GM19035 (cell line): Measurements from ENCODE around the gene CACNA1D.

Source experiments
- ATAC-seq: cut with Tn5 transposase; IDR thresholded peaks from one replicate; pipeline ENCODE4 v1.9.1; 2021; ENCODE audit not compliant: unreplicated experiment

CACNA1D gene

DNA sequence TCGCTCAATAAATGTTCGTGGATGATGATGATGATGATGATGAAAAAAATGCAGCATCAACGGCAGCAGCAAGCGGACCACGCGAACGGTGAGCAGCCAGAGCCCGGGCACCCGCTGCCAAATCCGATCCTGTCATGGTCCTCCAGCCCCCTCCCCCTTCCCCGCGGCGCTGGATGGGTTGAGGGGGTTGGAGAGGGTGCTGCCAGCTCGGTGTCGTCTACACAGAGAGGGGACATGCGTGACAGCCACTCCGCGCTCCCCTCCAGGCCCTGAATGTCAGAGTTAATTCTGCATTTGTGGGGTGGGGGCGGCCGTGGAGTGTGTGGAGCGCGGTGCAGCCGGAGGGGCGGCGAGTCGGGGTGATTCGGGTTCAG is 722 bp downstream of the CACNA1D start:
- ATAC-seq: no peak

GRCh38 chr3:53495520-53496391 is 1.3 kb downstream of the CACNA1D start:
- no peak for ATAC-seq

DNA sequence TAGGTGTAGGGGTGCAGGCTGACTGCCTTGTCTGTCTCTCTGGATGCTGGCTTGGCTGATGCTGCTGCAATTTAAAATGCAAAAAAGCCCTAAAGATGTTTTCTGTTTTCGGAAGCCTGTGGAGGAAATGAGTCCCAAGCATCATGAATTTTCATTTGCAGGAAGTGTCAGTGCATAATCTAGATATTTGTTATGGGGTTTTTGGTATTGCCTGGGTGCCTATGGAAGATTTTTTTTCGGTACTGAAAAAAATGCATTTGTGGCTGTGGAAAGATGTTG is 1.9 kb downstream of the CACNA1D start:
- no peak for ATAC-seq

DNA sequence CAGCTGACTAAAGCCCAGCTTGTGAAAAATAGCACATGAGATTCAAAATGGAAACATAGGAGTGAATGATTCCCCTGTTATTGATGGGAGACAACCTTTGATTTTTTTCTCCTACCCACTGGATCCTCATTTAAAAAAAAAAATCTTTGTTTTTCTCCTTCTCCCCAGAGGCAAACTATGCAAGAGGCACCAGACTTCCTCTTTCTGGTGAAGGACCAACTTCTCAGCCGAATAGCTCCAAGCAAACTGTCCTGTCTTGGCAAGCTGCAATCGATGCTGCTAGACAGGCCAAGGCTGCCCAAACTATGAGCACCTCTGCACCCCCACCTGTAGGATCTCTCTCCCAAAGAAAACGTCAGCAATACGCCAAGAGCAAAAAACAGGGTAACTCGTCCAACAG is 2.6 kb downstream of the CACNA1D start:
- no peak for ATAC-seq

- ATAC-seq: no peak
These were observed 4.6 kb downstream of the CACNA1D start for GRCh38 chr3:53498806-53499641.

DNA sequence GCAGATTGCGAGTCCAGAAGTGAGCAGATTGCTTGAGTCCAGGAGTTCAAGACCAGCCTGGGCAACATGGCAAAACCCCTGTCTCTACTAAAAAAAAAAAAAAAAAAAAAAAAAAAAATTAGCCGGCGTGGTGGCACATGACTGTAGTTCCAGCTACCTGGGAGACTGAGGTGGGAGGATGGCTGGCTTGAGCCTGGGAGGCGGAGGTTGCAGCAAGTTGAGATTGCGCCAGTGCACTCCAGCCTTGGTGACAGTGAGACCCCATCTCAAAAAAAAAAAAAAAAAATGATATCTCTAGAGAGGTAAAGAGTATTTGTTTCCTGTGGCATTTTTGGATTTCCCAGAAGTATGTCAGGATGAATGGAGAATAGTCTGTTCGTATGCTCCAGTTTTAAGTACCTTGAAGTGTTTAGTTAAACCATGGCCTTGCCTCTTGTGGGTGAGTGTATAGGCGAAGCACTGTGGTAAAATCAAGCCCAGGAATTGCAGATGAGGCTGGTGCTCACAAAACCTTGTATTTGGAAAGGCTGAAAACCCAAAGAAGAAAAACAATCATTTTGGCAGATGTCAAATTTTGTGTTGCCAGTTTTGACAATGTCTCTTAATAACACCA is 5.9 kb downstream of the CACNA1D start:
- no peak for ATAC-seq

GRCh38 chr3:53501178-53501577 is 6.8 kb downstream of the CACNA1D start:
- ATAC-seq: no peak

DNA sequence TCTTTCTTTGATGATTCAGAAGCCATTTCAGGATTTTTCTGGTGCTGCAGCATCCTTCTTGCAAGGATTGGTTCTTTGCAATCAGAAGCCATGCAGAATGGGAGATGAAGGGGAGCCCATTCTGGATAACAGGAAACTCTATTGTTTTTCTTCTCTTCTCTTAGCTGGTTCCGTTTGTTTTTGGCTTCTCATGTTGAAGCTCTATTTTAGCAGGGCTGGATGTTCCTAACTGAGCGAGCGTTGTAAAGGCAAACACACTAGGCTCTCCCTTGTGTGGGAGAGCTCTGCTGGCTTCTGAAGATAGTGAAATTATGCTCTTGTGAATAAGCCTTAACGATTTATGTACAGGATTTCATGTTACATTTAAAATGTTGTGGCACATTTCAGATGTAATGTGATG is 8.3 kb downstream of the CACNA1D start:
- no peak for ATAC-seq

- ATAC-seq: no peak
These were observed 8.8 kb downstream of the CACNA1D start for GRCh38 chr3:53503195-53503594.

- no peak for ATAC-seq
These were observed 11.8 kb downstream of the CACNA1D start for GRCh38 chr3:53506110-53506762.

- ATAC-seq: no peak
These were observed 12.3 kb downstream of the CACNA1D start for GRCh38 chr3:53506763-53507145.

GRCh38 chr3:53509494-53509893 is 15.1 kb downstream of the CACNA1D start:
- no peak for ATAC-seq

DNA sequence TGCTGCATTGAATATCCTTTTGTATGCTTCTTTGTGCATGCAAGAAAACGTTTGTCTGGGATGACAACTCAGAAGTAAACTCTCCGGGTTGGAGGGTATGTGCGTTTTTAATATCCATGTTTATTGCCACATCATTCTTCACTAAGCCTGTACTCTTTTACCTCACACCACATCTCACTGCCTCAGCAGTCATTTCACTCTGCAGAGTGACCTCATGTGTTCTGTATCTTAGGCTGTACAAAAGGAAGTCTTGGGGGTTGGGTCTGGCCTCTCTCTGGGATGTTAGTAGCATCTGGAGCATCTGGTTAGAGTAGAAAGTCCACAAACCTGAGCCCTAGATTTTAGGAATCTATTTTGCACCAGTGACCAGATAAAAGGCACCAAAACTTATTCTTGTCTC is 16.1 kb downstream of the CACNA1D start:
- ATAC-seq: no peak

- ATAC-seq: no peak
These were observed 16.8 kb downstream of the CACNA1D start for GRCh38 chr3:53511246-53511645.

GRCh38 chr3:53513556-53514190 is 19.3 kb downstream of the CACNA1D start:
- no peak for ATAC-seq

GRCh38 chr3:53516339-53516738 is 21.9 kb downstream of the CACNA1D start:
- no peak for ATAC-seq

GRCh38 chr3:53518495-53518981 is 24.1 kb downstream of the CACNA1D start:
- no peak for ATAC-seq

- ATAC-seq: no peak
These were observed 24.8 kb downstream of the CACNA1D start for GRCh38 chr3:53519065-53519709.

DNA sequence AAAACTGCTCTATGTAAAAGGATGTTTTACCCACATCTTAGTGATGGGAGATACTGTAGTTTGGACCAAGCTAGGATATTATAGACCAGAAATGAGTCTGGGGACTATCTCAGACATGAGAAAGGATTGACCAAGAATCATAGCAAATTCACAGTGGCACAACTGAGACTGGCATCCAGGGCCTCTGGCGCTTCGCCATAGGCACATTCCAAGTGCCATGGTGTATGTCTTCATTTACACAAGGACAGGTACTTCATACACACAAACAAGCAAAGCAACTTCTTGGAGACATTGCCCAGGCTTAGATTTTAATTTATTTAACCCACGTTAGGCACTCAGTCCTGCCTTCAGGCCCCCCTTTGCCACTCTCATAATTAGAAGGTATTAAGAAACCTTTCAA is 28.9 kb downstream of the CACNA1D start:
- no peak for ATAC-seq

- no peak for ATAC-seq
These were observed 30.2 kb downstream of the CACNA1D start for GRCh38 chr3:53524566-53524965.
